Pancreas (tissue), 10 donors: ENCODE measurements around the gene GSTM5. TPM values are rescaled to one million over a fixed set of nuclear protein-coding genes. Genes with fewer than 3 reads are reported as not detected.
"Not testable (repeated sequence)": the region's sequence is repeated elsewhere in the genome, so short reads cannot be mapped to it uniquely, and the experiment has no call there.

Experiments
- ATAC-seq, 4 donors: fragments of 200-7000 bp; cut with Tn5 transposase; one replicate each; pipeline versions ENCODE4 v1.8.0 to v1.9.1; 2020; ENCODE audit warnings: mild to moderate bottlenecking in 4 of 4, moderate library complexity in 4 of 4
- DNase-seq, 6 donors: peaks; one replicate each; pipeline ENCODE4 v3.0.0-alpha.2; 2020
- FAIRE-seq: peaks from 2 replicates; lab custom pipeline; 2012; peaks lifted over from hg19 to GRCh38; lab: Jason Lieb, UNC
- H3K27ac ChIP-seq, 4 donors: fragments of 200-600 bp; sonication (generic); 1 replicate in 3 of 4; 2 replicates in 1 of 4; pipeline versions ENCODE4 v1.5.0 to v1.8.0; 2020
- H3K27me3 ChIP-seq, 4 donors: fragments of 200-600 bp; one replicate each; pipeline ENCODE4 v1.8.0; 2021
- H3K36me3 ChIP-seq, 3 donors: fragments of 200-600 bp; sonication (generic) in 1 of 3; one replicate each; pipeline versions ENCODE4 v1.5.0 to v1.8.0; 2020 to 2021
- H3K4me1 ChIP-seq, 3 donors: fragments of 200-600 bp; one replicate each; pipeline ENCODE4 v1.8.0; 2021
- H3K4me3 ChIP-seq, 4 donors: fragments of 200-600 bp; sonication (generic) in 2 of 4; one replicate each; pipeline versions ENCODE4 v1.5.0 to v1.8.0; 2020 to 2021
- H3K9me3 ChIP-seq, 4 donors: fragments of 200-600 bp; one replicate each; pipeline ENCODE4 v1.8.0; 2021
- CTCF ChIP-seq, 4 donors: fragments of 200-600 bp; sonication (generic) in 3 of 4; IDR thresholded peaks; one replicate each; pipeline versions ENCODE4 v1.5.0 to v1.8.0; 2021; ENCODE audit warnings: antibody characterized with exemption in 4 of 4
- WGBS, 2 donors: extraction: QIAGEN DNeasy Blood & Tissue Kit; methylation state at CpG; one replicate each; pipeline ENCODE4 v1.1.7; 2013; 5-methylcytosine and 5-hydroxymethylcytosine counted together
- intact Hi-C, 3 donors: fragments of 100-400 bp; cut with DNase I; formaldehyde crosslinking; loops; one replicate each; pipeline versions ENCODE4 v1.11.1 to v1.14.2; 2022
- polyA plus RNA-seq, 2 donors: library from polyadenylated mRNA; stranded (reverse); fragments of 200-250 nt; gene quantifications; one replicate each; pipeline ENCODE4 v1.2.3, GENCODE V29; 2013
- total RNA-seq, 6 donors: library from RNA; stranded (reverse); fragmentation: NEBNext Ultra II Directional in 4 of 6; extraction: Animal tissue kit (Norgen Biotek cat#: 25700) in 4 of 6; gene quantifications; one replicate each; pipeline versions ENCODE4 v1.2.1 to v1.2.4, GENCODE V29; 2021 to 2023
- donor health status: healthy with polysubstance abuse.
- donor health status: DM: no; HTN: no; CAD: no; lungs with moderate emphysema.
- donor health status: DM: no; HTN: no; CAD: no.
- donor health status: control.
- donor health status: control.
- donor health status: Bipolar disorder and iron deficiency.
- donor health status: DM: yes; HTN: yes; CAD: no.
- donor health status: DM: no; HTN: no; CAD: no.
- donor health status: DM: no; HTN: no; CAD: no.
- donor health status: DM: yes; HTN: yes; CAD: no.

GSTM5 gene
- total and polyA plus RNA-seq, 8 donors, result 0.42 to 4.5 (median 2.1) TPM

DNA sequence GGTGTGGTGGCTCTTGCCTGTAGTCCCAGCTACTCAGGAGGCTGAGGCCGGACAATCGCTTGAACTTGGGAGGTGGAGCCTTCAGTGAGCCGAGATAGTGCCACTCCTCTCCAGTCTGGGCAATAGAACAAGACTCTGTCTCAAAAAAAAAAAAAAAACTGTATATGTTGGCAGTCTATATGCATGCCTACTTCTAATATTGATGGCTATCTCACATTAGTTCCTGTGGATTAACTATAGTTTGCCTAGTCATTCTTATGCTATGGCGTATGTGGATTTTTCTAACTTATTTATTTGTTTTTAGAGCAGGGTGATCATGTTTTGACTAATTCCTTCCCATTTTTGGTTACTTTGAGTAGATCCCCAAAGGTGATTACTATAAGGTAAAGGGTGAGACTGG is 15.0 kb upstream of the GSTM5 start:
- Histone ChIP-seq H3K4me3 (no peak overlapping the region), H3K27ac (no peak overlapping the region), H3K4me1 (no peaks in the 10 kb centered on the region), H3K36me3 (no peaks in the 10 kb centered on the region), H3K9me3 (no peaks in the 10 kb centered on the region), H3K27me3 (no peaks in the 10 kb centered on the region)
- intact Hi-C loops, result no loop called here
- 97% methylated on average over 4 of the region's 4 CpGs for WGBS, 2 donors
- TF ChIP-seq CTCF (IDR thresholded peaks at IDR 0.05), result no peak
- no peak for ATAC-seq
- DNase-seq, result no peak
- FAIRE-seq, result no peak

DNA sequence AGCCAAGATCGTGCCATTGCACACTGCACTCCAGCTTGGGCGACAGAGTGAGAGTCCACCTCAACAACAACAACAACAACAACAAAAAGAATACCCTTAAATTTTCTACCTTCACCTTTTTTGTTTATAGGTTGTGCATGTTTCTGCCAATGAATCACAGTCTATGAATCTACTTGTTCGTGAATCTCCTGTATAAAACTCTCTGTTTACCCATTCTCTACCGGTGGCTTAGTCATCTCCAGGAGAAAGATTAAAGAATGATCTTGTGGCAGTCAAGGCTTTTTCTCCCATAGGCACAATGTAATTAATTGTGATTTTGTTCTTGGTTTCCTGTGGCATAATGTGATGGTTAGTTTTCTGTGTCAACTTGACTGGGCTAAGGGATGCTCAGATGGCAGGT is 14.2 kb upstream of the GSTM5 start:
- H3K27ac ChIP-seq, FAIRE-seq, intact Hi-C loops: not testable (repeated sequence)

GRCh38 chr1:109702940-109703339 is 9.1 kb upstream of the GSTM5 start:
- H3K27ac ChIP-seq, H3K36me3 ChIP-seq, H3K4me3 ChIP-seq, intact Hi-C loops, DNase-seq, H3K27me3 ChIP-seq, FAIRE-seq, H3K4me1 ChIP-seq, H3K9me3 ChIP-seq, ATAC-seq: not testable (repeated sequence)
- 93 to 95% methylated on average over 3 of the region's 3 CpGs for WGBS, 2 donors

More for the DNA sequence above, 14.2 kb upstream of the GSTM5 start:
- H3K4me1 ChIP-seq, H3K9me3 ChIP-seq, ATAC-seq, DNase-seq, H3K27me3 ChIP-seq, H3K36me3 ChIP-seq, H3K4me3 ChIP-seq: not testable (repeated sequence)
- WGBS, 2 donors, result 77 to 84% methylated on average over 4 of the region's 4 CpGs

DNA sequence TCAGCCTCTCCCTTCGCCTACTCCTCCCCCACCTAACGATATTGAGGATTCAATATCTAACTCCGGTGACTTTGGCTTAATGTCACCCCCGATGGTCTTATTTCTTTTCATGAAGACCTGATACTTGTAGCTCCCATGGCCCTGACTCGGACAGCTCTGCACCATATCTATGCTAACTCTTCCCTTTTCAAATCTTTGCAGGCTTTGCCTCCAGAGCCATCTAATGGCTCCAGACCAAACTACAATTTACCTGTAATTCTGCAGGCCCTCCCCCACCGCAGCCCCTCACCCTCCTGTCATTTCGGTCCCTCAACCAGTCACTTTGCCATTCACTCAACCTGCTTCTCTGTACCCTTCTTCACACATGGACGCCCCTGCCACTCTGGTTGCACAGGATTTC is 7.9 kb upstream of the GSTM5 start:
- Histone ChIP-seq H3K27ac (no peak overlapping the region), H3K4me3 (no peak overlapping the region), H3K36me3 (no peaks in the 10 kb centered on the region), H3K27me3 (no peaks in the 10 kb centered on the region), H3K9me3 (no peaks in the 10 kb centered on the region), H3K4me1 (no peaks in the 10 kb centered on the region)
- peak in 1 of 4 donors; percentile 47 for ATAC-seq
- WGBS, 2 donors, result 74 to 76% methylated on average over 8 of the region's 8 CpGs
- intact Hi-C loops, result no loop called here
- no peak for FAIRE-seq
- no peak for TF ChIP-seq CTCF (IDR thresholded peaks at IDR 0.05)
- no peak for DNase-seq

DNA sequence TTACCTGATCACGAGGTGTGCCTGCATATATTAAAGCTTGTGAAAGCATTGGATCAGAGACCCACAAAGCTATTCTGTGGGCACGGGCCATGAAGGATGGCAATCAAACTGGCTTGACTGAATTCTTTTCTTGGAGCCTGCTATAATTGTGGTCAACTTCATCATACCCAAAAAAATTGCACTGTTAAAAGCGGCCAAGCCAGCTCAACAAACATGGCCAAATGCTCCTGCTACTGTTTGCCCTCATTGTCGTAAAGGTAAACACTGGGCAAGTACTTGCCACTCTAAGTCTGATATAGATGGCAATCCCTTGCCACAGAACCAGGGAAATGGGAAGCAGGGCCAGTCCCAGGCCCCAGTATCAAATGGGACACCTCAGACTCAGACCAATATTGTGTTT is 6.6 kb upstream of the GSTM5 start:
- no peaks in the 10 kb centered on the region for H3K4me1 ChIP-seq
- intact Hi-C loops, result no loop called here
- no peak for ATAC-seq
- 67 to 69% methylated on average over 4 of the region's 4 CpGs for WGBS, 2 donors
- FAIRE-seq, result no peak
- no peak for TF ChIP-seq CTCF (IDR thresholded peaks at IDR 0.05)
- no peaks in the 10 kb centered on the region for H3K36me3 ChIP-seq
- H3K9me3 ChIP-seq, result no peaks in the 10 kb centered on the region
- no peak overlapping the region for H3K27ac ChIP-seq
- no peaks in the 10 kb centered on the region for H3K27me3 ChIP-seq
- DNase-seq, result no peak
- no peak overlapping the region for H3K4me3 ChIP-seq

GRCh38 chr1:109708949-109709348 is 3.1 kb upstream of the GSTM5 start:
- intact Hi-C loops, H3K36me3 ChIP-seq, H3K9me3 ChIP-seq, H3K27me3 ChIP-seq, ATAC-seq, FAIRE-seq, H3K27ac ChIP-seq, H3K4me1 ChIP-seq, DNase-seq, H3K4me3 ChIP-seq: not testable (repeated sequence)
- WGBS, 2 donors, result 79 to 98% methylated on average over 4 of the region's 4 CpGs

- H3K27me3 ChIP-seq, H3K4me1 ChIP-seq, DNase-seq, FAIRE-seq, H3K4me3 ChIP-seq, H3K36me3 ChIP-seq, H3K27ac ChIP-seq, H3K9me3 ChIP-seq, intact Hi-C loops: not testable (repeated sequence)
- peak in 2 of 4 donors; percentile 41 to 43 for ATAC-seq
These were observed 2.2 kb upstream of the GSTM5 start for GRCh38 chr1:109709822-109710221.
